GOT3 (cell line): ENCODE results near the gene TACC2.

Experiments
- DNase-seq: peaks from one replicate; lab custom pipeline; 2025; ENCODE audit warnings: mixed read lengths; lab: John Stamatoyannopoulos, UW

The TACC2 gene

GRCh38 chr10:122298598-122299301 lies 309.8 kb downstream of the TACC2 start:
- peak; percentile 51 for DNase-seq

- DNase-seq = no peak
Measured at GRCh38 chr10:122299423-122300075, 310.6 kb downstream of the TACC2 start.

GRCh38 chr10:122301055-122301810 lies 312.3 kb downstream of the TACC2 start:
- peak; percentile 46 for DNase-seq

GRCh38 chr10:122301811-122302115 lies 312.8 kb downstream of the TACC2 start:
- DNase-seq = no peak

- no peak for DNase-seq
Measured at GRCh38 chr10:122302315-122302714, 313.4 kb downstream of the TACC2 start.

GRCh38 chr10:122303271-122304053 lies 314.5 kb downstream of the TACC2 start:
- DNase-seq = no peak
